ENCODE measurements around the gene AK3.

Gene AK3

GRCh38 chr9:4689021-4689420, 52.0 kb downstream of the AK3 start:
- Histone ChIP-seq H3K27me3 (ENCODE audit: insufficient read depth, poor library complexity, severe bottlenecking) (no peaks in the 10 kb centered on the region), H3K27ac (replicated peaks) (no peak overlapping the region), H3K4me3 (replicated peaks; ENCODE audit: insufficient read depth, low read length) (no peak overlapping the region)
- no peak for DNase-seq (ENCODE audit: low read depth in 1 of 2, low spot score in 1 of 2)
- no peak for TF ChIP-seq GABPA (IDR thresholded peaks at IDR 0.05; ENCODE audit: low read depth)
- no peak for TF ChIP-seq REST (IDR thresholded peaks at IDR 0.05; ENCODE audit: insufficient replicate concordance, low read depth)
- no peak for TF ChIP-seq SPI1 (IDR thresholded peaks at IDR 0.05; ENCODE audit: borderline replicate concordance, low read depth)

DNA sequence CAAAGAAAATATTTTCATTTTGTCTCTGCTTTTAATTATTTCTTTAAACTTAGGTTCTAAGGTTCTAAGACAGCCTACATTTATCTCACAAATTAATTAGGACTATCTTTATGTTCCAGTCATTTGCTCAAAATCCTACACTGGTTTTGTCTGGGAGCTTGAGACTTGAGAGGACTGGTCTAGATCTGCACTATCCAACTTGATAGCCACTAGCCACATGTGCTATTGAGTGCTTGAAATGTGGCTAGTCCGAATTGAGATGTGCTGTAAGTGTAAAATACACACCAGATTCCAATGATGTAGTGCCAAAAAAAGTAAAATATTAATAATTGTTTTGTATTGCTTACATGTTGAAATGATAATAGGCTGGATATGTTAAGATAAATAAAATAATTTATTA, 54.4 kb downstream of the AK3 start:
- no peak for DNase-seq (ENCODE audit: low read depth in 1 of 2, low spot score in 1 of 2)
- no peak overlapping the region for H3K27ac ChIP-seq (replicated peaks)
- no peak for TF ChIP-seq SPI1 (IDR thresholded peaks at IDR 0.05; ENCODE audit: borderline replicate concordance, low read depth)
- TF ChIP-seq POLR2AphosphoS5 (IDR thresholded peaks at IDR 0.05; ENCODE audit: low read depth) = no peak
- TF ChIP-seq, protein P1, sequence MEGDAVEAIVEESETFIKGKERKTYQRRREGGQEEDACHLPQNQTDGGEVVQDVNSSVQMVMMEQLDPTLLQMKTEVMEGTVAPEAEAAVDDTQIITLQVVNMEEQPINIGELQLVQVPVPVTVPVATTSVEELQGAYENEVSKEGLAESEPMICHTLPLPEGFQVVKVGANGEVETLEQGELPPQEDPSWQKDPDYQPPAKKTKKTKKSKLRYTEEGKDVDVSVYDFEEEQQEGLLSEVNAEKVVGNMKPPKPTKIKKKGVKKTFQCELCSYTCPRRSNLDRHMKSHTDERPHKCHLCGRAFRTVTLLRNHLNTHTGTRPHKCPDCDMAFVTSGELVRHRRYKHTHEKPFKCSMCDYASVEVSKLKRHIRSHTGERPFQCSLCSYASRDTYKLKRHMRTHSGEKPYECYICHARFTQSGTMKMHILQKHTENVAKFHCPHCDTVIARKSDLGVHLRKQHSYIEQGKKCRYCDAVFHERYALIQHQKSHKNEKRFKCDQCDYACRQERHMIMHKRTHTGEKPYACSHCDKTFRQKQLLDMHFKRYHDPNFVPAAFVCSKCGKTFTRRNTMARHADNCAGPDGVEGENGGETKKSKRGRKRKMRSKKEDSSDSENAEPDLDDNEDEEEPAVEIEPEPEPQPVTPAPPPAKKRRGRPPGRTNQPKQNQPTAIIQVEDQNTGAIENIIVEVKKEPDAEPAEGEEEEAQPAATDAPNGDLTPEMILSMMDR (IDR thresholded peaks at IDR 0.05; ENCODE audit: insufficient read depth, low read length) = no peak
- TF ChIP-seq GABPA (IDR thresholded peaks at IDR 0.05; ENCODE audit: low read depth) = no peak
- TF ChIP-seq REST (IDR thresholded peaks at IDR 0.05; ENCODE audit: insufficient replicate concordance, low read depth) = no peak

DNA sequence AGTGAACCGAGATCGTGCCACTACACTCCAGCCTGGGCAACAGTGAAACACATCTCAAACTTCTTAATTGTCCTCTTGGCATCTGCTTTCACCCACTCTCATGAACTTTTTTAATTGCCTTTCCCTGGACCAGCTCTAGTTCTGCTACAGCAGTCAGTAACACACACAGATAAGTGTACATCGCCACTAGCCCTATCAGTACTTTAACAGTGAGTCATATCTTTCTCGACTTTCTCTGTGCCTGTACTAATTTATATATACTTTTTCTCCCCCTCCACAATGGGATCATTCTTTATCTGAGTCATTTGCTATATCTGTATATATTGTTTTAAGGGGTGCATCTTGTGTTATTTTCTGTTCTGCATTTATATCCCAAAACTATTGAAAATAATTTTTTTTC, 54.9 kb downstream of the AK3 start:
- no peak for TF ChIP-seq POLR2AphosphoS5 (IDR thresholded peaks at IDR 0.05; ENCODE audit: low read depth)
- TF ChIP-seq SPI1 (IDR thresholded peaks at IDR 0.05; ENCODE audit: borderline replicate concordance, low read depth) = no peak
- TF ChIP-seq, protein P1 (IDR thresholded peaks at IDR 0.05; ENCODE audit: insufficient read depth, low read length) = no peak
- no peak for TF ChIP-seq GABPA (IDR thresholded peaks at IDR 0.05; ENCODE audit: low read depth)
- no peak for TF ChIP-seq REST (IDR thresholded peaks at IDR 0.05; ENCODE audit: insufficient replicate concordance, low read depth)
- Histone ChIP-seq H3K27me3 (ENCODE audit: insufficient read depth, poor library complexity, severe bottlenecking) (no peaks in the 10 kb centered on the region), H3K4me3 (replicated peaks; ENCODE audit: insufficient read depth, low read length) (no peak overlapping the region), H3K27ac (replicated peaks) (no peak overlapping the region)
- no peak for DNase-seq (ENCODE audit: low read depth in 1 of 2, low spot score in 1 of 2)

More for the DNA sequence above, 54.4 kb downstream of the AK3 start:
- no peaks in the 10 kb centered on the region for H3K27me3 ChIP-seq (ENCODE audit: insufficient read depth, poor library complexity, severe bottlenecking)
- H3K4me3 ChIP-seq (replicated peaks; ENCODE audit: insufficient read depth, low read length) = no peak overlapping the region
